ENCODE measurements around the gene SUPT7L.
A peak's percentile ranks its signal among the peaks of the same experiment; 100 is the strongest.

The SUPT7L gene, protein sequence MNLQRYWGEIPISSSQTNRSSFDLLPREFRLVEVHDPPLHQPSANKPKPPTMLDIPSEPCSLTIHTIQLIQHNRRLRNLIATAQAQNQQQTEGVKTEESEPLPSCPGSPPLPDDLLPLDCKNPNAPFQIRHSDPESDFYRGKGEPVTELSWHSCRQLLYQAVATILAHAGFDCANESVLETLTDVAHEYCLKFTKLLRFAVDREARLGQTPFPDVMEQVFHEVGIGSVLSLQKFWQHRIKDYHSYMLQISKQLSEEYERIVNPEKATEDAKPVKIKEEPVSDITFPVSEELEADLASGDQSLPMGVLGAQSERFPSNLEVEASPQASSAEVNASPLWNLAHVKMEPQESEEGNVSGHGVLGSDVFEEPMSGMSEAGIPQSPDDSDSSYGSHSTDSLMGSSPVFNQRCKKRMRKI

GRCh38 chr2:27663285-27664153 lies at the start of gene SUPT7L, which contains the start of gene SLC4A1AP:
Gene SUPT7L (minus strand): TSS chr2:27663614. CDS start chr2:27662192, 1,422 bp downstream.
Gene SLC4A1AP (plus strand): TSS chr2:27663889. CDS start chr2:27663915, 26 bp downstream.
- DNase-seq = peak; percentile 92

- DNase-seq = no peak
Measured at GRCh38 chr2:27713201-27713600, 49.8 kb upstream of the SUPT7L start.

- DNase-seq = no peak
Measured at GRCh38 chr2:27712522-27712921, 49.1 kb upstream of the SUPT7L start.

- no peak for DNase-seq
Measured at GRCh38 chr2:27711804-27712203, 48.4 kb upstream of the SUPT7L start.

GRCh38 chr2:27710640-27711430 lies 47.4 kb upstream of the SUPT7L start:
- no peak for DNase-seq

GRCh38 chr2:27709960-27710575 lies 46.7 kb upstream of the SUPT7L start:
- DNase-seq = no peak

DNA sequence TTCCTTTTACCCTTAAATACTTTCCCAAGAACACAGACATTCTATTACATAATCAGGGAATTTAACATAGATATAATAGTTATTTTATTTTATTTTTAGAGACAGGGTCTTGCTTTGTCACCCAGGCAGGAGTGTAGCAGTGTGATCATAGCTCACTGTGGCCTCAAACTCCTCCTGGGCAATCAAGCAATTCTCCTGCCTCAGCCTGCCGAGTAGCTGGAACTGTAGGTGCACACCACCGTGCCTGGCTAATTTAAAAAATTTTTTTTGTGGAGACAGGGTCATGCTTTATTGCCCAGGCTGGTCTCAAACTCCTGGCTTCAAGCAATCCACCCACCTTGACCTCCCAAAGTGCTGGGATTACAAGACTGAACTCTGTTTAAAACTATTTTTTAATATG lies 45.9 kb upstream of the SUPT7L start:
- DNase-seq = no peak

GRCh38 chr2:27708666-27709065 lies 45.3 kb upstream of the SUPT7L start:
- DNase-seq = no peak

- DNase-seq = no peak
Measured at GRCh38 chr2:27708257-27708654, 44.8 kb upstream of the SUPT7L start.

DNA sequence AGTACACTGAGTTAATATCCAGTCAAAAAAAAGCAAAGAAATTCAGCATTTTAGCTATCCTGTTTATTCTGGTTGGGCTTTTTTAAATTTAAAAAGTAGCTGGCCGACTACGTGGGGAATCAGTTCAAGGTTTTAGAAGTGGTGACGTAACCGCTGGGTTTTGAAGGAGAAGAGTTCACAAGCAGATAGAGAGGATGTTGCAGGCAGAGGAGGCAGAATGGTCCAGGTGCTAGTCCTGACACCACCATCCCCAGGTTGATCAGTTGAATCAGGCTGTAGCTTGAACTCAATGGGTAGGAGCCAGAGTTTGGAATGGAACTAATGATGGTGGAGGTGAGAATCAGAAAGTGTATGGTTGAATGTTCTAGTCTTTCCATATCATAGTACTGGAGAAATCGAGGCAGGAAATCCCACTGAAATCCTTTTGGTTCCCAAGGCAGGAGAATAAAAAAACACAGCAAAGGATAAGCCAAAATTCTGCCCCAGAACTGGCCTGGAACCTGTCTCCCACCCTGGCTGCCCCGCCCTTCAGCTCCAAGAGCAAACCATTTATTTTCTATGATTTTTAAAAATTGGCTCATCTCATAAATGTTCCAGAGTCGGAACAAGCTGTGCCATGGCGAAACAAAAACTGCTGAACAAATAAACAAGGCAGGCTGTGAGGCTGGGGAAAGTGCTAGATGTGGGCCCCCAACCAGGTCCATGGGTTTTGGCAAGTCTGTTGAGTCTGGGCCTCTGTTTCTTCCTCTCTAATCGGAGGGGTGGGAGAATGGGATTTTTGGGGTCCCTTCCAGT lies 44.2 kb upstream of the SUPT7L start:
- DNase-seq = no peak

- DNase-seq = no peak
Measured at GRCh38 chr2:27705851-27706622, 42.6 kb upstream of the SUPT7L start.

DNA sequence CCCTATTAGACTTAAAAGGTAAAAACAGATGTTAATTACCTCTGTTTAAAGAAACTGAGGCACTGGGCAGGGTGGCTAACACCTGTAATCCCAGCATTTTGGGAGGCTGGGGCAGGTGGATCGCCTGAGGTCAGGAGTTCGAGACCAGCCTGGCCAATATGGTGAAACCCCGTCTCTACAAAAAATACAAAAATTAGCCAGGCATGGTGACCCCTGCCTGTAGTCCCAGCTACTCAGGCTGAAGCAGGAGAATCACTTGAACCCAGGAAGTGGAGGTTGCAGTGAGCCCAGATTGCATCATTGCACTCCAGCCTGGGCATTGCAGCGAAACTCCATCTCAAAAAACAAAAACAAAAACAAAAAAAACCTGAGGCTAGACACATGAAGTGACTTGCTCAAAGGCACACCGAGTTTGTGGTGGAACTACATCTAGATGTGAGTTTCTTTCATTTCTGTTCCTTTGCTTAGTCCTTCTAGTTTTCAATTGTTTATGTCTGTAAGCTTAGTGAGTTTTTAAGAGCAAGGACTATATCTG lies 41.0 kb upstream of the SUPT7L start:
- no peak for DNase-seq

- DNase-seq = peak; percentile 93
Measured at GRCh38 chr2:27703638-27704341, 40.4 kb upstream of the SUPT7L start.

GRCh38 chr2:27702302-27702701 lies 38.9 kb upstream of the SUPT7L start:
- no peak for DNase-seq

GRCh38 chr2:27701676-27702075 lies 38.3 kb upstream of the SUPT7L start:
- no peak for DNase-seq

DNA sequence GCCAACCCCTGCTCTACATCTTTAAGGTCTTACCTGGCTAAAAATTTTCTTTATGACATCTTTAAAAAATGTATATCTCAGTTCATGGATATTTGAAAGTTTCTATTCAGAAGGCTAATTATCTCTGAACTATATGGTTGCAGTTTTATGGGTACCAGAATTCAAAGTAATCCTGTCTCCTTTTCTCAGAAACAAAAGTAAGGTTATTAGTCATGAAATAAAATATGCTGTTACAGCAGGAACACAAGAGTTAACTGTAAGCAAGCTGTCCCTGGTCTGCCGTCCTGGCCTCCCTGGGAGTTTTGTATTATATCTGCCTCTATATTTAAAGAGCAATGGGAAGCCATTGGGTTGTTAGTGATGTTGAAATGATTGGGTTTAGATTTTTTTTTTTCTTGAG lies 34.2 kb upstream of the SUPT7L start:
- DNase-seq = no peak

- DNase-seq = no peak
Measured at GRCh38 chr2:27690052-27690451, 26.6 kb upstream of the SUPT7L start.

DNA sequence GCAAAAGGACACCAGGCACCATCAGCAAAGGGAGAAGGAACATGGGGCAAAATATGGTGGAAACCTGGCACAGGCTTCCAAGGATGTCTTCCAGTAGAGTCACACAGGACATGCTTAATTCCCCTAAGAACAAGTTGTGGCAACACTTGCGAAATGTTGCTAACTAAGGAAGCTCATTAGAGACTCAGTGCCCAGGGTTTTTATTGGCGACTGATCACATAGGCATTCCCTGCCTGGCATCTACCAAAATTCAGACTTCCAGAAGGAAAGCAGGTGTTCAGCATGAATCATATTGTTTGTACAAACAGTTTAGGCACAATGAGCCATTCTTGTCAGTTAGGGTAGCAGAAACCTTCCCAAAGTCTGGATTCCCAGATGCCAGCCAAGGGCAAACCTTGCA lies 26.0 kb upstream of the SUPT7L start:
- DNase-seq = no peak

DNA sequence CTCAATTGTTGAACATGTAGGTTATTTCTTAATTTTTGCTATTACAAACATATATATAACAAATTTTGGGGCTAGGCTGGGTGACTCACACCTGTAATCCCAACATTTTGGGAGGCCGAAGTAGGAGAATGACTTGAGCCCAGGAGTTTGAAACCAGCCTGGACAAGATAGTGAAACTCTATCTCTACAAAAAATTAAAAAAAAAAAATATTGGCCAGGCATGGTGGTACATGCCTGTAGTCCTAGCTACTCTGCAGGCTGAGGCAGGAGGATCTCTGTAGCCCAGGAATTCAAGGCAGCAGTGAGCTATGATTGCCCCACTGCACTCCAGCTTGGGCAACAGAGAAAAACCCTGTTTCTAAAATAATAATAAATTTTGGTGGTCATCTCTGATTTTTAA lies 23.8 kb upstream of the SUPT7L start:
- DNase-seq = no peak

- no peak for DNase-seq
Measured at GRCh38 chr2:27685577-27685976, 22.2 kb upstream of the SUPT7L start.
